Smooth muscle cell (in vitro differentiated cells): ENCODE measurements around the gene TBC1D22A. TPM values are rescaled to one million over a fixed set of nuclear protein-coding genes. Genes with fewer than 3 reads are reported as not detected.

Source experiments
- DNase-seq: peaks from one replicate; lab custom pipeline; 2025; ENCODE audit not compliant: unreplicated experiment; lab: John Stamatoyannopoulos, UW
- H2AFZ ChIP-seq: fragments of 200-600 bp; sonication (generic); 2 replicates; pipeline ENCODE4 v1.6.0; 2016; ENCODE audit warnings: antibody characterized with exemption, low read depth, mild to moderate bottlenecking
- H3F3A ChIP-seq: fragments of 200-600 bp; sonication (generic); 2 replicates; pipeline ENCODE4 v1.6.0; 2017; ENCODE audit warnings: antibody characterized with exemption, low read depth
- H3K27ac ChIP-seq: fragments of 200-600 bp; sonication (generic); 2 replicates; pipeline ENCODE4 v1.5.1; 2016; ENCODE audit warnings: low read depth, mild to moderate bottlenecking
- H3K27me3 ChIP-seq: fragments of 200-600 bp; sonication (generic); 2 replicates; pipeline ENCODE4 v1.6.1; 2016; ENCODE audit warnings: low read depth, mild to moderate bottlenecking
- H3K36me3 ChIP-seq: fragments of 200-600 bp; sonication (generic); 2 replicates; pipeline ENCODE4 v1.5.1; 2016; ENCODE audit warnings: low read depth
- H3K4me1 ChIP-seq: fragments of 200-600 bp; sonication (generic); 2 replicates; pipeline ENCODE4 v1.5.1; 2016; ENCODE audit warnings: low read depth
- H3K4me2 ChIP-seq: fragments of 200-600 bp; sonication (generic); 2 replicates; pipeline ENCODE4 v1.6.0; 2016; ENCODE audit warnings: mild to moderate bottlenecking
- H3K4me3 ChIP-seq: fragments of 200-600 bp; sonication (generic); 2 replicates; pipeline ENCODE4 v1.5.1; 2016; ENCODE audit warnings: mild to moderate bottlenecking
- H3K79me2 ChIP-seq: fragments of 200-600 bp; sonication (generic); 2 replicates; pipeline ENCODE4 v1.6.0; 2016; ENCODE audit warnings: low read depth, mild to moderate bottlenecking
- H3K9ac ChIP-seq: fragments of 200-600 bp; sonication (generic); 2 replicates; pipeline ENCODE4 v1.6.0; 2016; ENCODE audit warnings: low read depth
- H3K9me3 ChIP-seq: fragments of 200-600 bp; sonication (generic); replicated peaks from 2 replicates; pipeline ENCODE4 v1.5.1; 2016; ENCODE audit warnings: low read depth
- H4K20me1 ChIP-seq: fragments of 200-600 bp; sonication (generic); 2 replicates; pipeline ENCODE4 v1.6.0; 2016; ENCODE audit warnings: low read depth
- WGBS: methylation state at CpG from one replicate; pipeline ENCODE4 v1.1.7; 2016; ENCODE audit warnings: low lambda C conversion rate; 5-methylcytosine and 5-hydroxymethylcytosine counted together
- polyA plus RNA-seq: library from polyadenylated mRNA; unstranded; fragments of >200 nt; fragmentation: Nextera tagmentation; extraction: Ambion mirVana; gene quantifications from 2 replicates; pipeline ENCODE4 v1.2.1, GENCODE V29; 2016
- total RNA-seq: library from RNA; depleted of rRNA; stranded (reverse); fragments of >200 nt; gene quantifications from 2 replicates; pipeline ENCODE4 v1.2.3, GENCODE V29; 2014
- TF ChIP-seq, protein P1 (sequence below): fragments of 200-600 bp; sonication (generic); IDR thresholded peaks from 2 replicates; pipeline ENCODE4 v1.5.1; 2017; ENCODE audit warnings: borderline replicate concordance, mild to moderate bottlenecking, antibody characterized with exemption; ENCODE audit not compliant: insufficient read depth, poor library complexity, severe bottlenecking

The TBC1D22A gene
- total and polyA plus RNA-seq, 2 experiments from 2014 or later, result 12.5 to 14.4 TPM

DNA sequence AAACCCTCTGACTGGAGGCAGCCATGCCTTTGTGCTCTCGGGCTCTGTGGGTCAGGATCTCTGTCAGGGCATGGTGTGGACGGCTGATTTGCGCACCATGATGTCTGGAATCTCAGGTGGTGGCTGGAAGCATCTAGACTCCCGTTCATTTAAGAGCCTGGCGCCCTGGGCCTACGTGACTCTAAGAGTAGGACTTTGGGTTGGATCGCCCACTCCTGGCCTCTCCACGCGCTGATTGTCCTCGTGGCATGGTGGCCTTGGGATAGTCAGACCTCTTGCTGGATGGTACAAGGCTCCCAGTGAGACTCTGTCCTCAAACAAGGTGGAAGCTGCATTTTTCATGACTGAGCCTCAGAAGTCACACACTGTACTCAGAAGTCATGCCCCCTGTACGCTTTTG lies 224.3 kb downstream of the TBC1D22A start:
- Histone ChIP-seq H3K4me1 (no peaks in the 10 kb centered on the region), H3K79me2 (no peaks in the 10 kb centered on the region), H3K36me3 (no peaks in the 10 kb centered on the region), H2AFZ (no peak overlapping the region), H3K27ac (no peak overlapping the region), H3F3A (no peaks in the 10 kb centered on the region), H3K4me3 (no peak overlapping the region), H3K9me3 (no peaks in the 10 kb centered on the region), H3K27me3 (no peaks in the 10 kb centered on the region), H3K4me2 (no peak overlapping the region), H3K9ac (no peak overlapping the region), H4K20me1 (peaks cover 29% of the 10 kb centered on the region)
- DNase-seq, result no peak
- WGBS, result 97% methylated on average over 11 of the region's 11 CpGs
- TF ChIP-seq, protein P1, sequence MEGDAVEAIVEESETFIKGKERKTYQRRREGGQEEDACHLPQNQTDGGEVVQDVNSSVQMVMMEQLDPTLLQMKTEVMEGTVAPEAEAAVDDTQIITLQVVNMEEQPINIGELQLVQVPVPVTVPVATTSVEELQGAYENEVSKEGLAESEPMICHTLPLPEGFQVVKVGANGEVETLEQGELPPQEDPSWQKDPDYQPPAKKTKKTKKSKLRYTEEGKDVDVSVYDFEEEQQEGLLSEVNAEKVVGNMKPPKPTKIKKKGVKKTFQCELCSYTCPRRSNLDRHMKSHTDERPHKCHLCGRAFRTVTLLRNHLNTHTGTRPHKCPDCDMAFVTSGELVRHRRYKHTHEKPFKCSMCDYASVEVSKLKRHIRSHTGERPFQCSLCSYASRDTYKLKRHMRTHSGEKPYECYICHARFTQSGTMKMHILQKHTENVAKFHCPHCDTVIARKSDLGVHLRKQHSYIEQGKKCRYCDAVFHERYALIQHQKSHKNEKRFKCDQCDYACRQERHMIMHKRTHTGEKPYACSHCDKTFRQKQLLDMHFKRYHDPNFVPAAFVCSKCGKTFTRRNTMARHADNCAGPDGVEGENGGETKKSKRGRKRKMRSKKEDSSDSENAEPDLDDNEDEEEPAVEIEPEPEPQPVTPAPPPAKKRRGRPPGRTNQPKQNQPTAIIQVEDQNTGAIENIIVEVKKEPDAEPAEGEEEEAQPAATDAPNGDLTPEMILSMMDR, result no peak

- DNase-seq, result no peak
- 93% methylated on average over 12 of the region's 12 CpGs for WGBS
- peaks cover 32% of the 10 kb centered on the region for H4K20me1 ChIP-seq
Observed at GRCh38 chr22:46990937-46991550, 228.6 kb downstream of the TBC1D22A start.

GRCh38 chr22:46991666-46992065 lies 229.2 kb downstream of the TBC1D22A start:
- Histone ChIP-seq H3F3A (no peaks in the 10 kb centered on the region), H3K27ac (no peak overlapping the region), H3K4me2 (no peak overlapping the region), H3K4me3 (no peak overlapping the region), H3K9ac (no peak overlapping the region), H3K4me1 (no peaks in the 10 kb centered on the region), H3K9me3 (no peaks in the 10 kb centered on the region), H2AFZ (no peak overlapping the region), H3K36me3 (no peaks in the 10 kb centered on the region), H3K27me3 (no peaks in the 10 kb centered on the region), H4K20me1 (peaks cover 35% of the 10 kb centered on the region), H3K79me2 (no peaks in the 10 kb centered on the region)
- TF ChIP-seq, protein P1, result no peak
- 87% methylated on average over 14 of the region's 14 CpGs for WGBS
- DNase-seq, result no peak

More at GRCh38 chr22:46990937-46991550, 228.6 kb downstream of the TBC1D22A start:
- TF ChIP-seq, protein P1, result no peak
- no peak overlapping the region for H3K27ac ChIP-seq
- H3K27me3 ChIP-seq, result no peaks in the 10 kb centered on the region
- H3F3A ChIP-seq, result no peaks in the 10 kb centered on the region
- H3K9ac ChIP-seq, result no peak overlapping the region
- no peaks in the 10 kb centered on the region for H3K79me2 ChIP-seq
- H3K4me1 ChIP-seq, result no peaks in the 10 kb centered on the region
- H3K36me3 ChIP-seq, result no peaks in the 10 kb centered on the region
- no peak overlapping the region for H3K4me3 ChIP-seq
- no peak overlapping the region for H2AFZ ChIP-seq
- H3K9me3 ChIP-seq, result no peaks in the 10 kb centered on the region
- no peak overlapping the region for H3K4me2 ChIP-seq

- Histone ChIP-seq H3K27ac (no peak overlapping the region), H3F3A (no peaks in the 10 kb centered on the region), H4K20me1 (peaks cover 35% of the 10 kb centered on the region), H3K4me2 (no peak overlapping the region), H3K27me3 (no peaks in the 10 kb centered on the region), H3K36me3 (no peaks in the 10 kb centered on the region), H2AFZ (no peak overlapping the region), H3K9me3 (no peaks in the 10 kb centered on the region), H3K4me1 (no peaks in the 10 kb centered on the region), H3K4me3 (no peak overlapping the region), H3K79me2 (no peaks in the 10 kb centered on the region), H3K9ac (no peak overlapping the region)
- TF ChIP-seq, protein P1, result no peak
- DNase-seq, result no peak
- WGBS, result 86% methylated on average over 25 of the region's 25 CpGs
Observed at GRCh38 chr22:46992121-46992731, 229.8 kb downstream of the TBC1D22A start.
